ENCODE measurements around the gene ABHD15. TPM values are rescaled to one million over a fixed set of nuclear protein-coding genes. Genes with fewer than 3 reads are reported as not detected.

ABHD15 gene
- total RNA-seq, 1 donor from 2014 or later = 19.5 TPM

Other genes with a start within 250 kb of the ABHD15 start
- 41.9 and 47.9 TPM in 2 replicates for gene TAOK1, start 176.7 kb downstream of the ABHD15 start, total RNA-seq
- gene TP53I13, start 1.7 kb upstream of the ABHD15 start, total RNA-seq = 78.2 and 84.8 TPM in 2 replicates
- gene GIT1, start 22.6 kb upstream of the ABHD15 start, total RNA-seq = 67.3 and 72.4 TPM in 2 replicates
- 34.1 and 41.6 TPM in 2 replicates for gene ANKRD13B, start 26.1 kb upstream of the ABHD15 start, total RNA-seq
- gene CORO6, start 55.9 kb upstream of the ABHD15 start, total RNA-seq = 3.1 and 3.8 TPM in 2 replicates